Thyroid gland (tissue), 4 donors: ENCODE measurements around the gene LAMC3. TPM values are rescaled to one million over a fixed set of nuclear protein-coding genes. Genes with fewer than 3 reads are reported as not detected.

Experiments used
- DNase-seq, 2 donors: peaks; one replicate each; pipeline ENCODE4 v3.0.0-alpha.2; 2019
- H3K27ac ChIP-seq, 3 donors: fragments of 200-600 bp; sonication (generic); 1 replicate in 2 of 3; 2 replicates in 1 of 3; pipeline ENCODE4 v1.5.1; 2016 to 2019; ENCODE audit warnings: mild to moderate bottlenecking in 1 of 3, moderate library complexity in 1 of 3
- H3K27me3 ChIP-seq: fragments of 200-600 bp; sonication (generic); one replicate; pipeline ENCODE4 v1.5.1; 2019
- H3K36me3 ChIP-seq, 2 donors: fragments of 200-600 bp; sonication (generic); one replicate each; pipeline ENCODE4 v1.5.1; 2016 to 2019
- H3K4me1 ChIP-seq, 2 donors: fragments of 200-600 bp; sonication (generic); one replicate each; pipeline ENCODE4 v1.5.1; 2017 to 2019
- H3K4me3 ChIP-seq, 3 donors: fragments of 200-600 bp; sonication (generic); replicated peaks in 1 of 3; 1 replicate in 2 of 3; 2 replicates in 1 of 3; pipeline ENCODE4 v1.5.1; 2016; ENCODE audit warnings: mild to moderate bottlenecking in 1 of 3
- H3K9me3 ChIP-seq: fragments of 200-600 bp; sonication (generic); one replicate; pipeline ENCODE4 v1.5.1; 2017
- POLR2A ChIP-seq, 2 donors: fragments of 450-650 bp; IDR thresholded peaks; one replicate each; pipeline ENCODE4 v1.6.1; 2017; ENCODE audit warnings: antibody characterized with exemption in 2 of 2, mild to moderate bottlenecking in 2 of 2, moderate library complexity in 1 of 2
- WGBS, 2 donors: methylation state at CpG; one replicate each; pipeline ENCODE4 v1.1.5; 2017; 5-methylcytosine and 5-hydroxymethylcytosine counted together
- intact Hi-C: fragments of 100-400 bp; cut with DNase I; formaldehyde crosslinking; loops from one replicate; pipeline ENCODE4 v1.15.1; 2023
- total RNA-seq, 4 donors: library from RNA; depleted of rRNA; stranded (reverse); fragments of >200 nt; gene quantifications; one replicate each; pipeline ENCODE4 v1.2.3, GENCODE V29; 2016
- TF ChIP-seq, protein P1 (sequence below), 6 experiments: fragments of 200-600 bp in 3 of 6; fragments of 450-650 bp in 3 of 6; sonication (generic) in 3 of 6; IDR thresholded peaks; one replicate each; pipeline ENCODE4 v1.5.1; 2016 to 2019; ENCODE audit warnings: antibody characterized with exemption in 6 of 6, mild to moderate bottlenecking in 2 of 6, inconsistent platforms in 1 of 6, moderate library complexity in 1 of 6

The LAMC3 gene
- total RNA-seq, 4 donors from 2014 or later: 0.81 to 11.1 (median 3.2) TPM

DNA sequence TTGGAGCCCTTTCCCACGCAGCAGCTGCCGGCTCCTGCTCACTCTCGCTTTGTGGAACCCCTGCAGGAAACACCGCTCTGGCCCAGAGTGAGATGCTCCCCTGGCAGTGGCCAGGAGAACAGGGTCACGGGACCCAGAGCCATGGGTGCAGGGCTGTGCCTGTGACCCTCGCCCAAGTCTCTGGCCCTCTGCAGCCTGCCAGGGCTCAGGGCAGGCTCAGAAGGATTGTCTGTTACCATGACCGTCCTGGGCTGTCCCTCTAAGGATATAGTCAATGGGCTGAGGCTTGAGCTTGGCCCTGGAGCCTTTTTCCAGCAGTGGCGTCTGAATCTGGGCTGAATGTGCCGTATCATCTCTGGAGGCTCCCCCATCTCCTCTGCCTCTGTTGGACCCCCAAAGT is 58.7 kb downstream of the LAMC3 start:
- Histone ChIP-seq H3K9me3 (no peaks in the 10 kb centered on the region), H3K27ac (no peak overlapping the region), H3K4me3 (no peak overlapping the region), H3K4me1 (no peaks in the 10 kb centered on the region), H3K36me3 (no peaks in the 10 kb centered on the region), H3K27me3 (no peaks in the 10 kb centered on the region)
- intact Hi-C loops: no loop called here
- no peak for DNase-seq
- whole genome bisulfite sequencing, 2 donors: 72 to 95% methylated on average over 4 to 6 of the region's 9 CpGs
- TF ChIP-seq, protein P1, sequence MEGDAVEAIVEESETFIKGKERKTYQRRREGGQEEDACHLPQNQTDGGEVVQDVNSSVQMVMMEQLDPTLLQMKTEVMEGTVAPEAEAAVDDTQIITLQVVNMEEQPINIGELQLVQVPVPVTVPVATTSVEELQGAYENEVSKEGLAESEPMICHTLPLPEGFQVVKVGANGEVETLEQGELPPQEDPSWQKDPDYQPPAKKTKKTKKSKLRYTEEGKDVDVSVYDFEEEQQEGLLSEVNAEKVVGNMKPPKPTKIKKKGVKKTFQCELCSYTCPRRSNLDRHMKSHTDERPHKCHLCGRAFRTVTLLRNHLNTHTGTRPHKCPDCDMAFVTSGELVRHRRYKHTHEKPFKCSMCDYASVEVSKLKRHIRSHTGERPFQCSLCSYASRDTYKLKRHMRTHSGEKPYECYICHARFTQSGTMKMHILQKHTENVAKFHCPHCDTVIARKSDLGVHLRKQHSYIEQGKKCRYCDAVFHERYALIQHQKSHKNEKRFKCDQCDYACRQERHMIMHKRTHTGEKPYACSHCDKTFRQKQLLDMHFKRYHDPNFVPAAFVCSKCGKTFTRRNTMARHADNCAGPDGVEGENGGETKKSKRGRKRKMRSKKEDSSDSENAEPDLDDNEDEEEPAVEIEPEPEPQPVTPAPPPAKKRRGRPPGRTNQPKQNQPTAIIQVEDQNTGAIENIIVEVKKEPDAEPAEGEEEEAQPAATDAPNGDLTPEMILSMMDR (IDR thresholded peaks at IDR 0.05): no peak
- no peak for TF ChIP-seq POLR2A (IDR thresholded peaks at IDR 0.05)

DNA sequence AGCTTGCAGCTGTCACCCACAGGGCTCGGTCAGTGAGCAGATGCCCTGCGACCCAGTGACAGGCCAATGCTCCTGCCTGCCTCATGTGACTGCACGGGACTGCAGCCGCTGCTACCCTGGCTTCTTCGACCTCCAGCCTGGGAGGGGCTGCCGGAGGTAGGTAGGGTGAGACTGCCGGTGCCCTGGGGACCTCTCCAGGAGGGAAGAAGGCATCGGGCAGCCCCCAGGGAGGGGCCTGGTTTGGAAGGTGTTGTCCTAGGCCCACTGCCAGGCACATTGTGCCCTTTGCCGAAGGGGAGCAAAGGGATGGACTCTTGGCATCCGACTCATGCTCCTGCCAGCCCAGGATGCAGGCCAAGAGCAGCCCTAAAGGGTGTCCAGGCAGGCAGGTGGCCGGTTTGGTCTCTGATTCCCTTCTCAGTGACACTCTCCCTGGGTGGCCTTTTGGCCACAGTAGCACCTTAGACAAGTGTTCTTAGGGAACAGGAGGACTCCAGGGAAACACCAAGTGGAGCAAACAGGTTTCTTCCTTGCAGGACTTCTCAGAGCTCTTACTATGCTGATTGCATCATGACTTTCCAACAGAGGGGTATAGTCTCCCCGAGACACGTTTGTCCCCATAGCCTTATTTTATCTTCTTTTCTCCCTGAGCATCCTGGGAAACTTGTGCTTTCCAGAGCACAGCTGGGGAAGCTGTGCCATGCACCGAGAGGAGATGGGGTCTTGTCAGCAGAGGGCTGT is 59.3 kb downstream of the LAMC3 start:
- H3K9me3 ChIP-seq: no peaks in the 10 kb centered on the region
- peak; percentile 71 to 73 for DNase-seq
- no peak overlapping the region for H3K27ac ChIP-seq
- H3K27me3 ChIP-seq: no peaks in the 10 kb centered on the region
- WGBS, 2 donors: 41 to 45% methylated on average over 10 to 12 of the region's 14 CpGs
- no peaks in the 10 kb centered on the region for H3K4me1 ChIP-seq
- no peak for TF ChIP-seq POLR2A (IDR thresholded peaks at IDR 0.05)
- TF ChIP-seq, protein P1 (IDR thresholded peaks at IDR 0.05): no peak
- intact Hi-C loops: no loop called here
- no peak overlapping the region for H3K4me3 ChIP-seq
- H3K36me3 ChIP-seq: no peaks in the 10 kb centered on the region

DNA sequence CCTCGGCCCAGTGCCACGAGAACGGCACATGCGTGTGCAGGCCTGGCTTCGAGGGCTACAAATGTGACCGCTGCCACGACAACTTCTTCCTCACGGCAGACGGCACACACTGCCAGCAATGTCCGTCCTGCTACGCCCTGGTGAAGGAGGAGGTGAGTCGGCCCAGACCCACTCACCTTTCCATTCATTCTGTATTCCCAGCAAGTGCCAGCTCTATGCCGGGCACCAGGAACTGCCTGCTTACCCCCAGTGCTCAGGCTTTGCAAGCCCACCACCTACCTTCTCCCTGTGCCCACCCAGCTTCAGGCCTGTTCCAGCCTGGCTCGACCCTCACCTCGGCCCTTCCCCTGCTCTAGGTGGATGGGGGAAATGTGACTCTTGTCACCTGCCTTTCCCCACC is 60.7 kb downstream of the LAMC3 start:
- intact Hi-C loops: no loop called here
- no peak for DNase-seq
- Histone ChIP-seq H3K27ac (no peak overlapping the region), H3K36me3 (no peaks in the 10 kb centered on the region), H3K27me3 (no peaks in the 10 kb centered on the region), H3K9me3 (no peaks in the 10 kb centered on the region), H3K4me3 (no peak overlapping the region), H3K4me1 (no peaks in the 10 kb centered on the region)
- TF ChIP-seq POLR2A (IDR thresholded peaks at IDR 0.05): no peak
- TF ChIP-seq, protein P1 (IDR thresholded peaks at IDR 0.05): no peak
- WGBS, 2 donors: 86 to 97% methylated on average over 11 to 12 of the region's 15 CpGs

DNA sequence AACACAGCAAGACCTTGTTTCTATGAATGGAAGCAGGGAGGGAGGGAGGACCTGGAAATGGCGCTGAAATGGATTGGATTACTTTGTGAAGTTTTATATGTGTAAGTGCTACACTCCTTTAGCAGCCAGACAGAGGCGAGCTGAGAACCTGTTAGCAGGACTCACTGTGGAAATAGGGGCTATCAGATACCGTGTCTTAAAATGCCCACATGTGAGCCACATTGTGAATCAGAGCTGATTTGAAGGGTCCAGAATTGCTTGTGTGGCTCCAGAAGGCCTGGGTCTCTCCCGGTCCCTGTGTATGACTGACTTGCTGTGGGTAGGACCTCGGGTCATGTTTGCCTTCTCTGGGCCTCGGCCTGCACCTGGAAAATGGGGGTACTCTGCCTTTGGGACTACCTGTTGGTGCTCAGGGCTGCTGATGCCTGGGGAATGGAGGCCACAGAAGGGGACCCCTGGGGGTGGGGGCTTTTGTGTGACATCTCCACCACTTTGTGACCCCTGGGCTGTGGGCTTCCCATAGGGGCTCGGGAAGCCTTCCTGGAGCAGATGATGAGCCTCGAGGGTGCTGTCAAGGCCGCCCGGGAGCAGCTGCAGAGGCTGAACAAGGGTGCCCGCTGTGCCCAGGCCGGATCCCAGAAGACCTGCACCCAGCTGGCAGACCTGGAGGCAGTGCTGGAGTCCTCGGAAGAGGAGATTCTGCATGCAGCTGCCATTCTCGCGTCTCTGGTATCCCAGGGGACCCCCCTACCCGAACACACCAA is 63.3 kb downstream of the LAMC3 start:
- H3K27ac ChIP-seq: no peak overlapping the region
- no peaks in the 10 kb centered on the region for H3K27me3 ChIP-seq
- TF ChIP-seq, protein P1 (IDR thresholded peaks at IDR 0.05): no peak
- no peak for TF ChIP-seq POLR2A (IDR thresholded peaks at IDR 0.05)
- H3K9me3 ChIP-seq: no peaks in the 10 kb centered on the region
- no peak for DNase-seq
- intact Hi-C loops: no loop called here
- no peak overlapping the region for H3K4me3 ChIP-seq
- no peaks in the 10 kb centered on the region for H3K36me3 ChIP-seq
- peaks cover 0 to 9% of the 10 kb centered on the region in 2 donors for H3K4me1 ChIP-seq
- WGBS, 2 donors: 81 to 88% methylated on average over 8 to 16 of the region's 16 CpGs

DNA sequence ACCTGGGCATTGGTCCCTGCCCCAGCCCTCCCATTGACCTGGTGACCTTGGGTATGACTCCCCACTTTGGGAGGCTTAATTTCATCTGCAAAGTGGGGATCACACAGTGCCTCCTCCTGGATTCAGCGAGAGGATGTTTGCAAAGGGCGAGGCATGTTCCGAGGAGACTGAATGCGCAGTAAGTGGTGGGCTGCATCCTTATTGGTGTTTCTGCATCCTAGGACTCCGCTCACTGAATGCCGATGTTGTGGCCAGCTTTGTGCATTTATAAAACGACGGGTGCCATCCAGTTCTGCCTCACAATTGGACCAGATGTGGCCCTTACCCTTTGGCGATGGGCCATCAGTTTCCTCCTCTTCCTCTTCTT is 63.9 kb downstream of the LAMC3 start:
- Histone ChIP-seq H3K36me3 (no peaks in the 10 kb centered on the region), H3K27me3 (no peaks in the 10 kb centered on the region), H3K4me1 (peaks cover 0 to 9% of the 10 kb centered on the region in 2 donors), H3K27ac (no peak overlapping the region), H3K4me3 (no peak overlapping the region), H3K9me3 (no peaks in the 10 kb centered on the region)
- intact Hi-C loops: no loop called here
- no peak for DNase-seq
- WGBS, 2 donors: 88 to 92% methylated on average over 9 of the region's 9 CpGs
- TF ChIP-seq, protein P1 (IDR thresholded peaks at IDR 0.05): no peak
- TF ChIP-seq POLR2A (IDR thresholded peaks at IDR 0.05): no peak
